ENCODE results near the gene DCST2. TPM values are rescaled to one million over a fixed set of nuclear protein-coding genes. Genes with fewer than 3 reads are reported as not detected.
"Not testable (repeated sequence)": the region's sequence is repeated elsewhere in the genome, so short reads cannot be mapped to it uniquely, and the experiment has no call there.

DCST2 gene
- total RNA-seq, 4 donors from 2014 or later, result 0.35 to 0.54 TPM; not detected in 2

DNA sequence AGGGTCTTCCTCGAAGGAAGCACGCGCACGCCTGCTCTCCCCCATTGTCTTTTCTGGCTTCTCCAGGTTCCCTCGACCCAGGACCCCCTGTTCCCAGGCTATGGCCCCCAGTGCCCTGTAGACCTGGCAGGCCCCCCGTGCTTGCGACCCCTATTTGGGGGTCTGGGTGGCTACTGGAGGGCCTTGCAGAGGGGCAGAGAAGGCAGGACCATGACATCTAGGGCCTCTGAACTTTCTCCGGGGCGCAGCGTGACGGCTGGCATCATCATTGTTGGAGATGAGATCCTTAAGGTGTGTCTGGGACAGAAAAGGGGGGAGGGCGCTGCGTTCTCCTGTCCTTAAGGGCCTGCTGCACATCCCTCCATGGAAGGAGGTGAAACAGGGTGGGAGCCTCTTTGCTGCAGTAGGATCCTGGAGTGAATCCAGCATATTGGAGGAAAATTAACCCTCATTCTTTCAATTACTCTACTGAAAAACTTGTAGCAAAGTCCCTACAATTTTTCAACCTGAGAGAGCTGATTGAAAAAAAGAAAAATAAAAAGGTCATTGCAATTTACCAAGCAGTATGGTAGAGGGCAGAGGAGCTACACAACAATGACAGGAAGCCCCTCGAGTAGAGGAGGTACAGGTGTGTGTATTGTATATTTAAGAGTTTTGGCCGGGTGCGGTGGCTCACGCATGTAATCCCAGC lies 49.7 kb downstream of the DCST2 start:
- peaks cover 0 to 43% of the 10 kb centered on the region in 2 donors for H3K36me3 ChIP-seq
- H3K9me3 ChIP-seq, result no peaks in the 10 kb centered on the region
- peak overlapping the region; percentile 73 to 99 for H3K4me3 ChIP-seq
- 14% methylated on average over 7 to 10 of the region's 17 CpGs for WGBS, 2 donors (ENCODE audit: low coverage in 1 of 2)
- H3K4me1 ChIP-seq, result peaks cover 0 to 42% (median 11%) of the 10 kb centered on the region in 3 donors
- peak overlapping the region; percentile 79 to 82 (median 80) for H3K27ac ChIP-seq
- TF ChIP-seq EP300 (IDR thresholded peaks at IDR 0.05), result no peak
- TF ChIP-seq CTCF (IDR thresholded peaks at IDR 0.05), result no peak
- TF ChIP-seq POLR2AphosphoS5 (IDR thresholded peaks at IDR 0.05), result no peak
- TF ChIP-seq POLR2A (IDR thresholded peaks at IDR 0.05), result no peak
- H3K27me3 ChIP-seq, result no peaks in the 10 kb centered on the region
- no peak for ATAC-seq

- Histone ChIP-seq H3K4me3 (peak within 1 kb of the TSS; percentile 73 to 99), H3K4me1 (peaks cover 0 to 34% (median 11%) of the 10 kb centered on the region in 3 donors), H3K27me3 (no peaks in the 10 kb centered on the region), H3K36me3 (peaks cover 0 to 35% of the 10 kb centered on the region in 2 donors), H3K27ac (peak within 1 kb of the TSS; percentile 79 to 82 (median 80)), H3K9me3 (no peaks in the 10 kb centered on the region)
- 0% methylated on average over 12 to 24 of the region's 26 CpGs for WGBS, 2 donors (ENCODE audit: low coverage in 1 of 2)
- peak; percentile 100 for ATAC-seq
- TF ChIP-seq POLR2AphosphoS5 (IDR thresholded peaks at IDR 0.05) (peak; percentile 78), CTCF (IDR thresholded peaks at IDR 0.05) (no peak), POLR2A (IDR thresholded peaks at IDR 0.05) (no peak), EP300 (IDR thresholded peaks at IDR 0.05) (no peak)
Measured at GRCh38 chr1:154982897-154983648, 50.5 kb downstream of the DCST2 start, which contains the start of gene FLAD1. Gene FLAD1 (plus strand): TSS chr1:154983344. CDS start chr1:154983695, 351 bp downstream.

- H3K9me3 ChIP-seq, result no peaks in the 10 kb centered on the region
- TF ChIP-seq POLR2AphosphoS5 (IDR thresholded peaks at IDR 0.05) (no peak), CTCF (IDR thresholded peaks at IDR 0.05) (no peak), POLR2A (IDR thresholded peaks at IDR 0.05) (no peak), EP300 (IDR thresholded peaks at IDR 0.05) (no peak)
- peaks cover 0 to 28% of the 10 kb centered on the region in 2 donors for H3K36me3 ChIP-seq
- H3K4me3 ChIP-seq, result peak overlapping the region; percentile 24 to 73
- 33 to 54% methylated on average over 3 to 4 of the region's 6 CpGs for WGBS, 2 donors (ENCODE audit: low coverage in 1 of 2)
- ATAC-seq, result no peak
- peak overlapping the region in 2 of 4 donors; percentile 55 to 79 for H3K27ac ChIP-seq
- H3K27me3 ChIP-seq, result no peaks in the 10 kb centered on the region
- peaks cover 0 to 32% (median 11%) of the 10 kb centered on the region in 3 donors for H3K4me1 ChIP-seq
Measured at GRCh38 chr1:154982341-154982740, 51.2 kb downstream of the DCST2 start.

GRCh38 chr1:154978360-154978759 lies 55.2 kb downstream of the DCST2 start:
- Histone ChIP-seq H3K36me3 (peaks cover 0 to 12% of the 10 kb centered on the region in 2 donors), H3K27me3 (no peaks in the 10 kb centered on the region), H3K4me3 (no peak overlapping the region), H3K27ac (no peak overlapping the region), H3K9me3 (no peaks in the 10 kb centered on the region), H3K4me1 (peaks cover 0 to 30% (median 5%) of the 10 kb centered on the region in 3 donors)
- TF ChIP-seq EP300 (IDR thresholded peaks at IDR 0.05), result no peak
- TF ChIP-seq POLR2AphosphoS5 (IDR thresholded peaks at IDR 0.05), result no peak
- no peak for TF ChIP-seq CTCF (IDR thresholded peaks at IDR 0.05)
- no peak for TF ChIP-seq POLR2A (IDR thresholded peaks at IDR 0.05)
- ATAC-seq, result no peak
- WGBS, 2 donors (ENCODE audit: low coverage in 1 of 2), result 81 to 92% methylated on average over 2 to 3 of the region's 3 CpGs

- not testable (repeated sequence) for H3K27me3 ChIP-seq, ATAC-seq, H3K4me3 ChIP-seq, H3K9me3 ChIP-seq, H3K27ac ChIP-seq
- Histone ChIP-seq H3K4me1 (peaks cover 2 to 32% (median 9%) of the 10 kb centered on the region in 3 donors), H3K36me3 (peaks cover 0 to 12% of the 10 kb centered on the region in 2 donors)
- WGBS, 2 donors (ENCODE audit: low coverage in 1 of 2), result 62 to 90% methylated on average over 2 to 3 of the region's 3 CpGs
Measured at GRCh38 chr1:154977762-154978161, 55.8 kb downstream of the DCST2 start.
